IMR-90 (cell line): ENCODE data around the gene CGNL1.

ENCODE experiments used
- BHLHE40 ChIP-seq: fragments of 150-350 bp; IDR thresholded peaks from 2 replicates; pipeline ENCODE4 v1.6.1; 2016; ENCODE audit warnings: mild to moderate bottlenecking, low read depth, low read length
- CEBPB ChIP-seq: IDR thresholded peaks from 2 replicates; pipeline ENCODE4 v1.6.1; 2012; ENCODE audit warnings: low read depth, low read length, improper control_type of control experiment
- MAFK ChIP-seq: IDR thresholded peaks from 2 replicates; pipeline ENCODE4 v1.6.1; 2012; ENCODE audit warnings: low read depth, low read length, improper control_type of control experiment
- MAZ ChIP-seq: IDR thresholded peaks from 2 replicates; pipeline ENCODE4 v1.6.1; 2012; ENCODE audit warnings: low read depth, mild to moderate bottlenecking, low read length, improper control_type of control experiment, moderate library complexity, borderline replicate concordance
- POLR2A ChIP-seq: IDR thresholded peaks from 2 replicates; pipeline ENCODE4 v1.6.1; 2012; ENCODE audit warnings: mild to moderate bottlenecking, low read depth, low read length
- RCOR1 ChIP-seq: IDR thresholded peaks from 2 replicates; pipeline ENCODE4 v1.6.1; 2012; ENCODE audit warnings: mild to moderate bottlenecking, low read length, improper control_type of control experiment; ENCODE audit not compliant: insufficient replicate concordance
- TF ChIP-seq, protein P1 (sequence below): conservative IDR thresholded peaks from 2 replicates; pipeline ENCODE4 v1.5.1; 2012; ENCODE audit warnings: mild to moderate bottlenecking, low read depth, low read length, improper control_type of control experiment

DNA sequence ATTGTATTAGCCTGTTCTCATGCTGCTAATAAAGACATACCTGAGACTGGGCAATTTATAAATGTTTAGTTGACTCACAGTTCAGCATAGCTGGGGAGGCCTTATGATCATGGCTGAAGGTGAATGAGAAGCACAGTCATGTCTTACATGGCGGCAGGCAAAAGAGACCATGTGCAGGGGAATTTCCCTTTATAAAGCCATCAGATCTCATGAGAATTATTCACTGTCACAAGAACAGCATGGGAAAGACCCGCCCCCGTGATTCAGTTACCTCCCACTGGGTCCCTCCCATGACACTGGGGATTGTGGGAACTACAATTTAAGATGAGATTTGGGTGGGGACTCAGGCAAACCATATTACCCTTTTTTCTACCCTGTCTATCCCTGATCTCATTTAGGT, 163.9 kb downstream of the CGNL1 start:
- TF ChIP-seq, protein P1, sequence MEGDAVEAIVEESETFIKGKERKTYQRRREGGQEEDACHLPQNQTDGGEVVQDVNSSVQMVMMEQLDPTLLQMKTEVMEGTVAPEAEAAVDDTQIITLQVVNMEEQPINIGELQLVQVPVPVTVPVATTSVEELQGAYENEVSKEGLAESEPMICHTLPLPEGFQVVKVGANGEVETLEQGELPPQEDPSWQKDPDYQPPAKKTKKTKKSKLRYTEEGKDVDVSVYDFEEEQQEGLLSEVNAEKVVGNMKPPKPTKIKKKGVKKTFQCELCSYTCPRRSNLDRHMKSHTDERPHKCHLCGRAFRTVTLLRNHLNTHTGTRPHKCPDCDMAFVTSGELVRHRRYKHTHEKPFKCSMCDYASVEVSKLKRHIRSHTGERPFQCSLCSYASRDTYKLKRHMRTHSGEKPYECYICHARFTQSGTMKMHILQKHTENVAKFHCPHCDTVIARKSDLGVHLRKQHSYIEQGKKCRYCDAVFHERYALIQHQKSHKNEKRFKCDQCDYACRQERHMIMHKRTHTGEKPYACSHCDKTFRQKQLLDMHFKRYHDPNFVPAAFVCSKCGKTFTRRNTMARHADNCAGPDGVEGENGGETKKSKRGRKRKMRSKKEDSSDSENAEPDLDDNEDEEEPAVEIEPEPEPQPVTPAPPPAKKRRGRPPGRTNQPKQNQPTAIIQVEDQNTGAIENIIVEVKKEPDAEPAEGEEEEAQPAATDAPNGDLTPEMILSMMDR, result no peak
- TF ChIP-seq POLR2A (no peak), BHLHE40 (no peak), MAFK (no peak), CEBPB (no peak), RCOR1 (no peak), MAZ (no peak)
